Neural progenitor cell (in vitro differentiated cells): ENCODE measurements around the gene GNG3.

Source experiments
- CTCF ChIP-seq: fragments of 200-600 bp; sonication (generic); IDR thresholded peaks from 2 replicates; pipeline ENCODE4 v1.5.1; 2017; ENCODE audit warnings: antibody characterized with exemption, mild to moderate bottlenecking
- EZH2 ChIP-seq: fragments of 200-600 bp; sonication (generic); IDR thresholded peaks from 2 replicates; pipeline ENCODE4 v1.6.1; 2017; ENCODE audit warnings: antibody characterized with exemption, mild to moderate bottlenecking, moderate library complexity

DNA sequence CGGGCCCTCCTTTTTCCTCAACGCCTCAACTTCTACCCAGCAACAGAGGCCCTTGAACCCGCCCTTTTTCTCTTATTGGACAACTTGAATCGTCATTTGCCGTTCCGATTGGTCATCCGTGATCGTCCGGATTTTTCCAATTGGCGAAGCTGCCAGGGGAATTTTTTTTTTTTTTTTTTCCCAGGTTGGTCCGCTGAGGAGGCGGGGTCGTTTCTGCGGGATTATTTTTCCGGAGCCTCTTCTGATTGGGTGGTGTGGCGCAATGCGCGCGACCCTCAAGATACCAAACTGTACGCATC is 20.3 kb downstream of the GNG3 start:
- no peak for TF ChIP-seq EZH2
- no peak for TF ChIP-seq CTCF
